H1 (cell line): ENCODE results near the gene SH3PXD2B. TPM values are rescaled to one million over a fixed set of nuclear protein-coding genes. Genes with fewer than 3 reads are reported as not detected.

ENCODE experiments used
- CTCF ChIA-PET: fragments of 300-600 bp; sonication (Branson Sonifier 250); formaldehyde crosslinking; loops from one replicate; lab custom pipeline; 2021; ENCODE audit not compliant: partially characterized antibody; lab: Charles Lee
- POLR2A ChIA-PET: fragments of 300-600 bp; sonication (Branson Sonifier 250); formaldehyde crosslinking; loops from one replicate; lab custom pipeline; 2021; ENCODE audit warnings: inconsistent platforms; ENCODE audit not compliant: partially characterized antibody; lab: Charles Lee
- DNase-seq, 2 experiments: peaks; one replicate each; pipeline versions ENCODE4 v3.0.0 to v3.0.0-alpha.2; 2010 to 2022; ENCODE audit warnings: low spot score in 2 of 2, low read depth in 1 of 2, mixed read lengths in 1 of 2
- FAIRE-seq: peaks from 2 replicates; lab custom pipeline; 2011; peaks lifted over from hg19 to GRCh38; lab: Jason Lieb, UNC
- H2AFZ ChIP-seq: 2 replicates; pipeline ENCODE4 v1.8.1; 2012; ENCODE audit warnings: low read length, inconsistent platforms
- H2AK5ac ChIP-seq: 2 replicates; pipeline ENCODE4 v1.6.1; 2013; ENCODE audit warnings: low read depth, low read length
- H2BK120ac ChIP-seq: replicated peaks from 2 replicates; pipeline ENCODE3; 2013; ENCODE audit warnings: low read depth, low read length, inconsistent platforms
- H2BK12ac ChIP-seq: 2 replicates; pipeline ENCODE4 v1.6.1; 2013; ENCODE audit warnings: low read depth, low read length
- H2BK15ac ChIP-seq: 2 replicates; pipeline ENCODE4 v1.6.1; 2013; ENCODE audit warnings: low read length
- H2BK20ac ChIP-seq: 2 replicates; pipeline ENCODE4 v1.6.1; 2013; ENCODE audit warnings: low read length
- H2BK5ac ChIP-seq: 2 replicates; pipeline ENCODE4 v1.6.1; 2013; ENCODE audit warnings: low read depth, low read length
- H3K14ac ChIP-seq: 2 replicates; pipeline ENCODE4 v1.6.1; 2013; ENCODE audit warnings: inconsistent platforms; ENCODE audit not compliant: insufficient read length
- H3K18ac ChIP-seq: 2 replicates; pipeline ENCODE4 v1.6.1; 2013; ENCODE audit warnings: low read length; ENCODE audit errors: extremely low read depth
- H3K23ac ChIP-seq: 2 replicates; pipeline ENCODE4 v1.6.1; 2013; ENCODE audit warnings: inconsistent platforms; ENCODE audit not compliant: insufficient read length
- H3K23me2 ChIP-seq: 2 replicates; pipeline ENCODE4 v1.6.1; 2013; ENCODE audit warnings: low read depth, low read length
- H3K27ac ChIP-seq: 2 replicates; pipeline ENCODE4 v1.6.1; 2011; ENCODE audit warnings: low read depth, low read length, inconsistent platforms
- H3K27me3 ChIP-seq, 4 experiments: replicated peaks in 1 of 4; 1 replicate in 1 of 4; 2 replicates in 3 of 4; pipeline versions ENCODE4 v1.6.1 to v1.8.1; 2011 to 2013; ENCODE audit warnings: low read length in 3 of 4, mild to moderate bottlenecking in 3 of 4, inconsistent platforms in 2 of 4, mixed read lengths in 2 of 4, moderate library complexity in 1 of 4; ENCODE audit not compliant: control insufficient read depth in 3 of 4, insufficient read depth in 3 of 4; ENCODE audit errors: extremely low read depth in 1 of 4
- H3K36me3 ChIP-seq, 4 experiments: 2 replicates each; pipeline versions ENCODE4 v1.6.1 to v1.8.1; 2011 to 2013; ENCODE audit warnings: mild to moderate bottlenecking in 4 of 4, low read length in 3 of 4, moderate library complexity in 2 of 4, control low read depth in 1 of 4, inconsistent platforms in 1 of 4; ENCODE audit not compliant: insufficient read depth in 4 of 4, control insufficient read depth in 2 of 4
- H3K4ac ChIP-seq: replicated peaks from 2 replicates; pipeline ENCODE3; 2013; ENCODE audit warnings: low read length, low read depth, mixed read lengths, inconsistent platforms; ENCODE audit not compliant: insufficient read length
- H3K4me1 ChIP-seq, 4 experiments: replicated peaks in 1 of 4; 1 replicate in 1 of 4; 2 replicates in 3 of 4; pipeline versions ENCODE4 v1.6.1 to v1.8.1; 2011 to 2013; ENCODE audit warnings: low read length in 3 of 4, inconsistent platforms in 2 of 4, mixed read lengths in 1 of 4; ENCODE audit not compliant: insufficient read depth in 4 of 4, control insufficient read depth in 3 of 4
- H3K4me2 ChIP-seq, 2 experiments: 2 replicates each; pipeline versions ENCODE4 v1.6.1 to v1.8.1; 2011 to 2013; ENCODE audit warnings: low read depth in 2 of 2, low read length in 2 of 2, control low read depth in 1 of 2, inconsistent platforms in 1 of 2, mild to moderate bottlenecking in 1 of 2; ENCODE audit not compliant: insufficient read depth in 1 of 2
- H3K4me3 ChIP-seq, 4 experiments: fragments of 200-600, 300-600 bp in 1 of 4; sonication (generic), shearing (Covaris generic), sonication (Bioruptor Twin) in 1 of 4; 2 replicates each; pipeline versions ENCODE4 v1.5.1 to v1.8.1; 2011 to 2016; ENCODE audit warnings: low read length in 4 of 4, low read depth in 3 of 4, control low read depth in 2 of 4, inconsistent platforms in 2 of 4, mild to moderate bottlenecking in 2 of 4, mixed read lengths in 1 of 4, moderate library complexity in 1 of 4; ENCODE audit not compliant: insufficient read depth in 2 of 4; ENCODE audit errors: extremely low read depth in 1 of 4
- H3K56ac ChIP-seq: replicated peaks from 2 replicates; pipeline ENCODE3; 2013; ENCODE audit warnings: low read depth, mild to moderate bottlenecking, mixed read lengths, low read length, inconsistent platforms; ENCODE audit not compliant: insufficient read length
- H3K79me1 ChIP-seq: 2 replicates; pipeline ENCODE4 v1.6.1; 2013; ENCODE audit warnings: low read depth, low read length, control low read depth
- H3K79me2 ChIP-seq, 2 experiments: 2 replicates each; pipeline versions ENCODE4 v1.6.1 to v1.8.1; 2012 to 2013; ENCODE audit warnings: low read length in 2 of 2, mild to moderate bottlenecking in 2 of 2, inconsistent platforms in 1 of 2; ENCODE audit not compliant: insufficient read depth in 2 of 2, control insufficient read depth in 1 of 2
- H3K9ac ChIP-seq, 4 experiments: replicated peaks in 1 of 4; 1 replicate in 1 of 4; 2 replicates in 3 of 4; pipeline versions ENCODE4 v1.6.1 to v1.8.1; 2011 to 2013; ENCODE audit warnings: low read depth in 3 of 4, low read length in 3 of 4, control low read depth in 2 of 4, mild to moderate bottlenecking in 2 of 4, moderate library complexity in 2 of 4, inconsistent platforms in 1 of 4; ENCODE audit errors: extremely low read depth in 1 of 4
- H3K9me3 ChIP-seq, 2 experiments: 2 replicates each; pipeline versions ENCODE4 v1.6.1 to v1.8.1; 2012 to 2013; ENCODE audit warnings: mild to moderate bottlenecking in 2 of 2, moderate library complexity in 2 of 2, control low read depth in 1 of 2, inconsistent platforms in 1 of 2, low read depth in 1 of 2, low read length in 1 of 2, mixed read lengths in 1 of 2; ENCODE audit not compliant: insufficient read depth in 2 of 2
- H4K20me1 ChIP-seq, 2 experiments: replicated peaks in 1 of 2; 2 replicates each; pipeline versions ENCODE3 to v1.8.1; 2011 to 2013; ENCODE audit warnings: inconsistent platforms in 2 of 2, low read length in 2 of 2, mild to moderate bottlenecking in 1 of 2; ENCODE audit not compliant: insufficient read depth in 2 of 2, control insufficient read depth in 1 of 2
- H4K5ac ChIP-seq: 2 replicates; pipeline ENCODE4 v1.6.1; 2013; ENCODE audit warnings: low read length, low read depth, mixed read lengths, inconsistent platforms; ENCODE audit not compliant: insufficient read length
- H4K8ac ChIP-seq: 2 replicates; pipeline ENCODE4 v1.8.0; 2013; ENCODE audit warnings: mild to moderate bottlenecking, moderate library complexity, low read length, inconsistent platforms; ENCODE audit not compliant: insufficient read depth; ENCODE audit errors: extremely low read depth
- H4K91ac ChIP-seq: replicated peaks from 2 replicates; pipeline ENCODE3; 2013; ENCODE audit warnings: low read length, mixed read lengths, inconsistent platforms; ENCODE audit not compliant: insufficient read length
- KDM1A ChIP-seq: fragments of 200-600, 300-600 bp; sonication (generic); IDR thresholded peaks from 2 replicates; pipeline ENCODE4 v1.7.1; 2016; ENCODE audit warnings: mild to moderate bottlenecking, low read length, borderline replicate concordance
- RNF2 ChIP-seq: fragments of 200-900, 300-1000 bp; sonication (generic); IDR thresholded peaks from 2 replicates; pipeline ENCODE4 v1.7.1; 2016; ENCODE audit warnings: borderline replicate concordance, low read depth, mild to moderate bottlenecking, antibody characterized with exemption, low read length; ENCODE audit not compliant: poor library complexity, severe bottlenecking; ENCODE audit errors: missing control alignments
- SUZ12 ChIP-seq: fragments of 200-600 bp; sonication (generic); IDR thresholded peaks from 2 replicates; pipeline ENCODE4 v1.6.1; 2012; ENCODE audit warnings: mild to moderate bottlenecking, inconsistent platforms, low read length, moderate library complexity, mixed read lengths
- USF2 ChIP-seq: IDR thresholded peaks from 2 replicates; pipeline ENCODE4 v1.6.1; 2011; ENCODE audit warnings: low read length, improper control_type of control experiment
- YY1 ChIP-seq: IDR thresholded peaks from 2 replicates; pipeline ENCODE4 v1.6.1; 2011; ENCODE audit warnings: low read depth, mild to moderate bottlenecking, low read length
- WGBS, 2 experiments: shearing (Covaris generic) in 1 of 2; methylation state at CpG; one replicate each; pipeline versions ENCODE4 v1.1.6 to v1.1.7; 2013 to 2015; ENCODE audit warnings: low lambda C conversion rate in 2 of 2, mixed read lengths in 2 of 2, inconsistent platforms in 1 of 2, low coverage in 1 of 2, missing lambda C conversion rate in 1 of 2; ENCODE audit not compliant: insufficient replicate concordance in 2 of 2, insufficient coverage in 1 of 2, insufficient read length in 1 of 2; ENCODE audit errors: extremely low coverage in 1 of 2, missing lambda C conversion rate in 1 of 2; 5-methylcytosine and 5-hydroxymethylcytosine counted together
- polyA plus RNA-seq, 7 experiments: library from polyadenylated mRNA; depleted of rRNA in 3 of 7; stranded (reverse) in 5 of 7; unstranded in 2 of 7; fragments of >200 nt in 5 of 7; fragments of 200-250 nt in 2 of 7; gene quantifications; 1 replicate in 5 of 7; 2 replicates in 1 of 7; 4 replicates in 1 of 7; pipeline versions ENCODE4 v1.2.1 to v1.2.3, GENCODE V29; 2011 to 2013; ENCODE audit warnings: missing spikeins in 2 of 7, mixed read lengths in 2 of 7
- total RNA-seq: library from RNA; stranded (reverse); fragmentation: NEBNext Ultra II Directional; extraction: Animal tissue kit (Norgen Biotek cat#: 25700); gene quantifications from 2 replicates; pipeline ENCODE4 v1.2.1, GENCODE V29; 2021

Gene SH3PXD2B
- total and polyA plus RNA-seq, 2 of the 8 experiments (the other 6 are each of a cell fraction or from before 2014, with no cell fraction given): 32.9 to 72.9 TPM

GRCh38 chr5:172362755-172363154 lies 91.6 kb downstream of the SH3PXD2B start:
- peaks cover 0 to 5% of the 10 kb centered on the region in 2 experiments for H4K20me1 ChIP-seq
- H3K4ac ChIP-seq: no peak overlapping the region
- no peak overlapping the region for H4K8ac ChIP-seq
- no peaks in the 10 kb centered on the region for H3K4me1 ChIP-seq
- peaks cover 2% of the 10 kb centered on the region; the same call in 1 of the 2 replicates for H3K23me2 ChIP-seq
- ChIA-PET CTCF (no interaction called here), POLR2A (no interaction called here)
- no peaks in the 10 kb centered on the region for H3K79me1 ChIP-seq
- no peak overlapping the region for H3K56ac ChIP-seq
- no peak for FAIRE-seq
- no peak overlapping the region for H3K14ac ChIP-seq
- no peak for DNase-seq
- no peak overlapping the region for H3K9ac ChIP-seq
- no peak overlapping the region for H2BK20ac ChIP-seq
- no peak overlapping the region for H3K18ac ChIP-seq
- peaks cover 4 to 45% (median 18%) of the 10 kb centered on the region in 4 experiments; a peak in 7 of 8 replicates for H3K36me3 ChIP-seq
- H2AK5ac ChIP-seq: no peak overlapping the region
- H3K27ac ChIP-seq: no peak overlapping the region
- H3K9me3 ChIP-seq: no peaks in the 10 kb centered on the region
- H3K4me3 ChIP-seq: no peak overlapping the region
- no peak overlapping the region for H2BK12ac ChIP-seq
- no peak overlapping the region for H2AFZ ChIP-seq
- no peak overlapping the region for H2BK5ac ChIP-seq
- 90% methylated on average over 4 of the region's 4 CpGs; no CpG with 5 or more reads in 1 of the 2 experiments for WGBS, 2 experiments
- no peaks in the 10 kb centered on the region for H3K27me3 ChIP-seq
- no peak overlapping the region for H3K23ac ChIP-seq
- no peaks in the 10 kb centered on the region for H3K79me2 ChIP-seq
- no peak overlapping the region for H4K91ac ChIP-seq
- no peak overlapping the region for H4K5ac ChIP-seq
- H3K4me2 ChIP-seq: no peak overlapping the region
- no peak overlapping the region for H2BK15ac ChIP-seq
- no peak overlapping the region for H2BK120ac ChIP-seq
- TF ChIP-seq USF2 (no peak), KDM1A (no peak), YY1 (no peak), SUZ12 (no peak), RNF2 (no peak)
